ENCODE measurements around the gene PHC2.
A peak's percentile ranks its signal among the peaks of the same experiment; 100 is the strongest.

DNA sequence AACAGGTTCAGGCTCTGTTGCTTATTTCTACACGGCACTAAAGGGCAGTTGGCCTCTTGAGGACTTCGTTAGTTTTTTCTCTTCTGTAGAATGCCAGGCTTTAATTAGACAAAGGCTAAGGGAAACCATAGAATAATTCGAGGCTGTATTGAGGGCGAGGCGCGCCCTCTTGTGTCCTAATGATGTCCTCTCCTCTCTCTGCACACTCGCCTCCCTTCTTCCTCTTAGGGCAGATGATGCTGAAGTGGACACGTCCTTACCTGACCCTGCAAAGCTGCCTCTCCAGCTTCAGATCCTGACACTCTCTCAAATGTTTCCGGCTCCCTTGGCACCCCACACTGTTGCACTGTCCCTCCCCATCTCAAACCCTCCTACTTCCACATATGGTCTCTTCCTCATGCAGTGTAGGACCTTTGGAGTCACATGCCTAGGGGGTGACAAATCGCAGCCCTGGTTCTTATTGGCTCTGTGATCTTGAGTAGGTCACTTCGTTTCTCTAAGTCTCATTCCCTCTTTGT lies 39.7 kb upstream of the PHC2 start:
- no peak for TF ChIP-seq CEBPB (IDR thresholded peaks at IDR 0.05; ENCODE audit: low read depth)
- TF ChIP-seq, protein P1, sequence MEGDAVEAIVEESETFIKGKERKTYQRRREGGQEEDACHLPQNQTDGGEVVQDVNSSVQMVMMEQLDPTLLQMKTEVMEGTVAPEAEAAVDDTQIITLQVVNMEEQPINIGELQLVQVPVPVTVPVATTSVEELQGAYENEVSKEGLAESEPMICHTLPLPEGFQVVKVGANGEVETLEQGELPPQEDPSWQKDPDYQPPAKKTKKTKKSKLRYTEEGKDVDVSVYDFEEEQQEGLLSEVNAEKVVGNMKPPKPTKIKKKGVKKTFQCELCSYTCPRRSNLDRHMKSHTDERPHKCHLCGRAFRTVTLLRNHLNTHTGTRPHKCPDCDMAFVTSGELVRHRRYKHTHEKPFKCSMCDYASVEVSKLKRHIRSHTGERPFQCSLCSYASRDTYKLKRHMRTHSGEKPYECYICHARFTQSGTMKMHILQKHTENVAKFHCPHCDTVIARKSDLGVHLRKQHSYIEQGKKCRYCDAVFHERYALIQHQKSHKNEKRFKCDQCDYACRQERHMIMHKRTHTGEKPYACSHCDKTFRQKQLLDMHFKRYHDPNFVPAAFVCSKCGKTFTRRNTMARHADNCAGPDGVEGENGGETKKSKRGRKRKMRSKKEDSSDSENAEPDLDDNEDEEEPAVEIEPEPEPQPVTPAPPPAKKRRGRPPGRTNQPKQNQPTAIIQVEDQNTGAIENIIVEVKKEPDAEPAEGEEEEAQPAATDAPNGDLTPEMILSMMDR (IDR thresholded peaks at IDR 0.05 in 2 of 3, conservative IDR thresholded peaks at IDR 0.05 in 1 of 3; ENCODE audit: borderline replicate concordance in 1 of 3, insufficient read depth in 1 of 3, low read depth in 2 of 3, low read length in 2 of 3) = peak; percentile 83 to 90 (median 86)
- no peak for TF ChIP-seq EGR1 (IDR thresholded peaks at IDR 0.05; ENCODE audit: low read depth)
- TF ChIP-seq, protein P2, sequence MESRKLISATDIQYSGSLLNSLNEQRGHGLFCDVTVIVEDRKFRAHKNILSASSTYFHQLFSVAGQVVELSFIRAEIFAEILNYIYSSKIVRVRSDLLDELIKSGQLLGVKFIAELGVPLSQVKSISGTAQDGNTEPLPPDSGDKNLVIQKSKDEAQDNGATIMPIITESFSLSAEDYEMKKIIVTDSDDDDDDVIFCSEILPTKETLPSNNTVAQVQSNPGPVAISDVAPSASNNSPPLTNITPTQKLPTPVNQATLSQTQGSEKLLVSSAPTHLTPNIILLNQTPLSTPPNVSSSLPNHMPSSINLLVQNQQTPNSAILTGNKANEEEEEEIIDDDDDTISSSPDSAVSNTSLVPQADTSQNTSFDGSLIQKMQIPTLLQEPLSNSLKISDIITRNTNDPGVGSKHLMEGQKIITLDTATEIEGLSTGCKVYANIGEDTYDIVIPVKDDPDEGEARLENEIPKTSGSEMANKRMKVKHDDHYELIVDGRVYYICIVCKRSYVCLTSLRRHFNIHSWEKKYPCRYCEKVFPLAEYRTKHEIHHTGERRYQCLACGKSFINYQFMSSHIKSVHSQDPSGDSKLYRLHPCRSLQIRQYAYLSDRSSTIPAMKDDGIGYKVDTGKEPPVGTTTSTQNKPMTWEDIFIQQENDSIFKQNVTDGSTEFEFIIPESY (IDR thresholded peaks at IDR 0.05; ENCODE audit: extremely low read depth, insufficient replicate concordance, low read length) = no peak
- TF ChIP-seq POLR2AphosphoS5 (IDR thresholded peaks at IDR 0.05; ENCODE audit: low read depth, low read length) = no peak
- TF ChIP-seq POLR2A (IDR thresholded peaks at IDR 0.05; ENCODE audit: borderline replicate concordance, extremely low read depth, insufficient read depth, insufficient read length) = no peak
- no peak for TF ChIP-seq SP1 (IDR thresholded peaks at IDR 0.05; ENCODE audit: low read depth)
- TF ChIP-seq, protein P3, sequence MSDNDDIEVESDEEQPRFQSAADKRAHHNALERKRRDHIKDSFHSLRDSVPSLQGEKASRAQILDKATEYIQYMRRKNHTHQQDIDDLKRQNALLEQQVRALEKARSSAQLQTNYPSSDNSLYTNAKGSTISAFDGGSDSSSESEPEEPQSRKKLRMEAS (IDR thresholded peaks at IDR 0.05) = peak; percentile 27; the same call in 1 of the 2 replicates
- TF ChIP-seq JUND (IDR thresholded peaks at IDR 0.05) = no peak
- no peak for TF ChIP-seq EZH2 (IDR thresholded peaks at IDR 0.05)
- peak; percentile 85 for TF ChIP-seq SRF (IDR thresholded peaks at IDR 0.05; ENCODE audit: low read depth)

All from HCT116 (cell line).